ENCODE data around the gene JMJD4. TPM values are rescaled to one million over a fixed set of nuclear protein-coding genes. Genes with fewer than 3 reads are reported as not detected.

The JMJD4 gene
- total RNA-seq, 1 experiment from 2014 or later: 24.4 TPM

- Histone ChIP-seq H3K23ac (ENCODE audit: insufficient read length, low read depth, low read length) (no peak overlapping the region), H2AFZ (ENCODE audit: low read length) (no peak overlapping the region), H3K4me1 (ENCODE audit: insufficient read depth, low read length) (peaks cover 2% of the 10 kb centered on the region; the same call in 1 of the 2 replicates), H3K27ac (ENCODE audit: insufficient read length, low read depth, low read length) (no peak overlapping the region), H4K5ac (ENCODE audit: insufficient read length, low read depth, low read length) (no peak overlapping the region), H3K79me2 (ENCODE audit: insufficient read depth, low read length) (peaks cover 1% of the 10 kb centered on the region; the same call in 1 of the 2 replicates), H3K79me1 (ENCODE audit: insufficient read depth, low read depth, low read length, poor library complexity, severe bottlenecking) (no peaks in the 10 kb centered on the region), H4K91ac (ENCODE audit: insufficient read length, low read depth, low read length) (no peak overlapping the region), H4K20me1 (ENCODE audit: control insufficient read depth, insufficient read depth, insufficient read length) (peaks cover 8% of the 10 kb centered on the region), H3K4me2 (ENCODE audit: insufficient read depth, insufficient read length, low read length) (no peak overlapping the region), H3K9ac (ENCODE audit: extremely low read depth, insufficient read length, low read length) (no peak overlapping the region), H2BK15ac (ENCODE audit: low read depth, low read length) (no peak overlapping the region), H2AK5ac (ENCODE audit: insufficient read length, low read length) (no peak overlapping the region), H3K9me3 (ENCODE audit: control insufficient read depth, low read depth, low read length) (no peaks in the 10 kb centered on the region), H3K27me3 (ENCODE audit: insufficient read depth, low read length) (no peaks in the 10 kb centered on the region), H3T11ph (ENCODE audit: low read length) (no peak overlapping the region), H2BK120ac (ENCODE audit: low read depth, low read length, poor library complexity, severe bottlenecking) (no peak overlapping the region), H2BK12ac (ENCODE audit: insufficient read length, low read depth, low read length) (no peak overlapping the region), H3K14ac (ENCODE audit: insufficient read depth, low read length) (no peak overlapping the region), H2BK20ac (ENCODE audit: low read depth, low read length, poor library complexity, severe bottlenecking) (no peak overlapping the region), H3K56ac (ENCODE audit: insufficient read length, low read depth, low read length) (no peak overlapping the region), H3K23me2 (ENCODE audit: insufficient read length, low read depth, low read length, poor library complexity, severe bottlenecking) (peaks cover 18% of the 10 kb centered on the region), H2BK5ac (ENCODE audit: insufficient read length, low read length) (no peak overlapping the region), H3K4ac (ENCODE audit: low read depth, low read length) (no peak overlapping the region), H3K18ac (ENCODE audit: insufficient read length, low read depth, low read length) (no peak overlapping the region), H4K8ac (replicated peaks; ENCODE audit: insufficient read length, low read depth, low read length) (no peak overlapping the region)
- no peaks in the 10 kb centered on the region for H3K9me3 Mint-ChIP-seq
- no peak; the same call in 1 of the 3 replicates for TF ChIP-seq CTCF (conservative IDR thresholded peaks at IDR 0.05)
- H3K36me3 Mint-ChIP-seq (ENCODE audit: insufficient read depth in 1 of 3, low read depth in 3 of 3): peaks cover 2 to 20% (median 17%) of the 10 kb centered on the region in 3 experiments; a peak in 6 of 7 replicates
- WGBS (ENCODE audit: extremely low coverage, insufficient read length, low lambda C conversion rate): no CpG with 5 or more reads among the region's 16 CpGs
- H3K4me3 Mint-ChIP-seq: peak overlapping the region in 1 of 2 experiments; percentile 66; a peak in 2 of 5 replicates
- no peak for DNase-seq
- peaks cover 12% of the 10 kb centered on the region for H3K27me3 Mint-ChIP-seq (ENCODE audit: low read depth)
- H3K4me1 Mint-ChIP-seq: peaks cover 20 to 30% of the 10 kb centered on the region in 2 experiments
- H3K27ac Mint-ChIP-seq: peak overlapping the region; percentile 51 to 53 (median 52); a peak in 2 of 7 replicates
These were observed 4.4 kb downstream of the JMJD4 start for GRCh38 chr1:227730630-227731151.

Measured in H9 (cell line).